Testis (tissue), 3 donors: ENCODE results near the gene RETSAT. TPM values are rescaled to one million over a fixed set of nuclear protein-coding genes. Genes with fewer than 3 reads are reported as not detected.
"Not testable (repeated sequence)": the region's sequence is repeated elsewhere in the genome, so short reads cannot be mapped to it uniquely, and the experiment has no call there.

Experiments
- DNase-seq: peaks from one replicate; pipeline ENCODE4 v3.0.0-alpha.2; 2019
- H3K27ac ChIP-seq, 2 donors: fragments of 200-600 bp; sonication (generic); one replicate each; pipeline ENCODE4 v1.5.1; 2019
- H3K27me3 ChIP-seq: fragments of 200-600 bp; sonication (generic); one replicate; pipeline ENCODE4 v1.5.1; 2019
- H3K36me3 ChIP-seq: fragments of 200-600 bp; sonication (generic); one replicate; pipeline ENCODE4 v1.5.1; 2017; ENCODE audit warnings: low read depth; ENCODE audit errors: missing control alignments
- H3K4me1 ChIP-seq: fragments of 200-600 bp; sonication (generic); one replicate; pipeline ENCODE4 v1.5.1; 2019
- H3K4me3 ChIP-seq, 2 donors: fragments of 200-600 bp; sonication (generic); one replicate each; pipeline ENCODE4 v1.5.1; 2017 to 2019
- H3K9me3 ChIP-seq: fragments of 200-600 bp; sonication (generic); one replicate; pipeline ENCODE4 v1.5.1; 2017
- CTCF ChIP-seq, 3 experiments: fragments of 450-650 bp in 2 of 3; fragments of 200-600 bp in 1 of 3; sonication (generic) in 1 of 3; IDR thresholded peaks; one replicate each; pipeline ENCODE4 v1.5.1; 2016 to 2019; ENCODE audit warnings: antibody characterized with exemption in 3 of 3, mild to moderate bottlenecking in 2 of 3, moderate library complexity in 1 of 3
- POLR2A ChIP-seq: fragments of 450-650 bp; IDR thresholded peaks from one replicate; pipeline ENCODE4 v1.6.1; 2017; ENCODE audit warnings: antibody characterized with exemption, mild to moderate bottlenecking, moderate library complexity
- WGBS, 2 donors: methylation state at CpG; one replicate each; pipeline ENCODE4 v1.1.5; 2018; 5-methylcytosine and 5-hydroxymethylcytosine counted together
- intact Hi-C: fragments of 100-400 bp; cut with DNase I; formaldehyde crosslinking; loops from one replicate; pipeline ENCODE4 v1.15.1; 2023; ENCODE audit warnings: low total_unique reads
- polyA plus RNA-seq: library from polyadenylated mRNA; stranded (reverse); fragments of 350-450 nt; fragmentation: Illumina TruSeq; extraction: RNeasy Lipid Tissue Mini Kit (QIAGEN cat#74804); gene quantifications from one replicate; pipeline ENCODE4 v1.2.3, GENCODE V29; 2014; ENCODE audit warnings: low read depth, low replicate concordance; ENCODE audit not compliant: insufficient read depth
- total RNA-seq, 2 donors: library from RNA; depleted of rRNA; stranded (reverse); fragments of >200 nt; gene quantifications; one replicate each; pipeline ENCODE4 v1.2.3, GENCODE V29; 2016

RETSAT gene
- total and polyA plus RNA-seq, 3 donors from 2014 or later, result 49.7 to 60.5 (median 54.0) TPM

DNA sequence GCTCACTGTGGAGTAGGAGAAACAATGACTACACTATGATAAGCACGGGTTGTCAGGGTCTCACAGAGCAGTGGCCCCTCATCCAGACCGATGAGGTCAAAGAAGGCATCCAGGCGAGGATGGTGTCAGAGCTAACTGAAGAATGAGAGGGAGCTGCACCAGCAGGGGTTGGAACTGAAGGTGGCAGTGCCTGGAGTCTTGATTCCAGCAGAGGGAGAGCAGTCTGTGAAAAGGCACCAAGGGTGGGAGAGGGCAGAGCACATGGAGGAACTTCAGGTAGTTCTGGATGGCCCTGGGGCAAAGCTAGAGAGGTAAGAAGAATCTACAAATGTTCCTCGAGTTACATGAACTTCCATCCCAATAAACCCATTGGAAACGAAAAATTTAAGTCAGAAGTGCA is 12.9 kb upstream of the RETSAT start:
- Histone ChIP-seq H3K27me3 (no peaks in the 10 kb centered on the region), H3K27ac (no peak overlapping the region), H3K4me3 (no peak overlapping the region), H3K9me3 (no peaks in the 10 kb centered on the region), H3K36me3 (no peaks in the 10 kb centered on the region), H3K4me1 (no peaks in the 10 kb centered on the region)
- TF ChIP-seq CTCF (IDR thresholded peaks at IDR 0.05) (no peak), POLR2A (no peak)
- DNase-seq, result no peak
- intact Hi-C loops, result no loop called here
- 83 to 88% methylated on average over 5 of the region's 5 CpGs for WGBS, 2 donors

DNA sequence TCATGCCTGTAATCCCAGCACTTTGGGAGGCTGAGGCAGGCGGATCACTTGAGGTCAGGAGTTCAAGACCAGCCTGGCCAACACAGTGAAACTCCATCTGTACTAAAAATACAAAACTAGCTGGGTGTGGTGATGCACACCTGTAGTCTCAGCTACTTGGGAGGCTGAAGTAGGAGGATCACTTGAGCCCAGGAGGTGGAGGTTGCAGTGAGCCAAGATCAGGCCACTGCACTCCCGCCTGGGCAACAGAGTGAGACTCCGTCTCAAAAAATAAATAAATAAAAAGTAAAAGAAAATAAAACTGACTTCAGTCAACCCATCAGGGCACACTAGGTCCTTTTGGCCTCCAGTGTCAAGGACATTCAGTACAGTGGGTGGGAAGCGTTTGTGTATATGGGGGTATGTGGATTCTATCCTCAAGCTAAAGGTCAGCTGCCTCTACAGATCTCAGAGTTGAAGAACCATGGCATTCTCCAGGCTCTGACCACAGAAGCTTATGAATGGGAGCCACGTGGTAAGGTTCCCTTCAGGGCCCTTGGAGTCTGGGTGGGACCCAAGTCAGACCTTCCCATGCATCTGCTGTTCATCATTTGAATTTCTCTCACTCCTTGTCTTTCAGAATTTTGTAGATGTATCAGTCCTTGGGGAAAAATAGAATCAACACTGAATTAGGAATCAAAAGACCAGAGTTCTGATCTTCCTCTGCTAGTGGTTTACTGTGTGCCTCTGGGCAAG is 8.5 kb upstream of the RETSAT start:
- 91 to 93% methylated on average over 5 of the region's 5 CpGs for WGBS, 2 donors
- intact Hi-C loops, H3K36me3 ChIP-seq, H3K9me3 ChIP-seq, H3K4me3 ChIP-seq, DNase-seq, H3K27ac ChIP-seq, H3K27me3 ChIP-seq, H3K4me1 ChIP-seq: not testable (repeated sequence)

GRCh38 chr2:85357736-85358135 is 3.4 kb upstream of the RETSAT start:
- TF ChIP-seq POLR2A (no peak), CTCF (IDR thresholded peaks at IDR 0.05) (no peak)
- Histone ChIP-seq H3K27ac (no peak overlapping the region), H3K36me3 (no peaks in the 10 kb centered on the region), H3K9me3 (no peaks in the 10 kb centered on the region), H3K4me3 (no peak overlapping the region), H3K4me1 (peaks cover 9% of the 10 kb centered on the region), H3K27me3 (no peaks in the 10 kb centered on the region)
- 88 to 90% methylated on average over 3 of the region's 3 CpGs for whole genome bisulfite sequencing, 2 donors
- no peak for DNase-seq
- intact Hi-C loops, result no loop called here

- WGBS, 2 donors, result 68 to 69% methylated on average over 2 of the region's 2 CpGs
- H3K9me3 ChIP-seq, result no peaks in the 10 kb centered on the region
Measured at GRCh38 chr2:85356186-85356585, 1.9 kb upstream of the RETSAT start.

DNA sequence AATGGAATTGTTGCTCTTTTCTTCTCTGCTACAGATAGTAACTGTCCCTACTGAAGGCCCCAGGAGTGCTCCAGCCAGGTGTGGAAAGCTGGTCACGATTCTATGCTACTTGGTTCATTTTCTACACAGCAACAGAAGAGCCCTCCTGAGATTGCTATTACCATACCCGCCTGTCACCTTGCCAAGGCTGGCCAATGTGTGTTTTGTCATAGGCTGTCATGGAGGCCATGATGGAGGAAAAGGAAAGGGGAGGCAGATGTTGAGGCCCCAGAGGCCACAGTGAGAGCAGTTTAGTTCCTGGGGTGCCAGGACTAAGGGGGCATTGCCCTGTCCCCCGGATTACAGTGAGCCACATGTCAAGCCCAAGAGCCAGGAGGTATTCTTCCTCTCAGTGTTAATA is 1.2 kb upstream of the RETSAT start:
- no peak for DNase-seq
- H3K4me1 ChIP-seq, result peaks cover 9% of the 10 kb centered on the region

More at GRCh38 chr2:85356186-85356585, 1.9 kb upstream of the RETSAT start:
- intact Hi-C loops, result no loop called here
- H3K4me3 ChIP-seq, result no peak overlapping the region
- no peak overlapping the region for H3K27ac ChIP-seq
- DNase-seq, result no peak
- TF ChIP-seq CTCF (IDR thresholded peaks at IDR 0.05), result no peak
- TF ChIP-seq POLR2A, result no peak
- H3K36me3 ChIP-seq, result no peaks in the 10 kb centered on the region
- H3K4me1 ChIP-seq, result peaks cover 9% of the 10 kb centered on the region
- H3K27me3 ChIP-seq, result no peaks in the 10 kb centered on the region

More for the DNA sequence above, 1.2 kb upstream of the RETSAT start:
- no peak overlapping the region for H3K27ac ChIP-seq
- intact Hi-C loops, result no loop called here
- TF ChIP-seq POLR2A (no peak), CTCF (IDR thresholded peaks at IDR 0.05) (no peak)
- WGBS, 2 donors, result 65 to 69% methylated on average over 3 of the region's 3 CpGs
- H3K4me3 ChIP-seq, result peak overlapping the region in 1 of 2 donors; percentile 80
- H3K9me3 ChIP-seq, result no peaks in the 10 kb centered on the region
- no peaks in the 10 kb centered on the region for H3K36me3 ChIP-seq
- H3K27me3 ChIP-seq, result no peaks in the 10 kb centered on the region
